GM12878 (cell line): ENCODE measurements around the gene CAMK2A. TPM values are rescaled to one million over a fixed set of nuclear protein-coding genes. Genes with fewer than 3 reads are reported as not detected.

Experiments used
- ATAC-seq: fragments of 200-7000 bp; cut with Tn5 transposase; 3 replicates; pipeline ENCODE4 v1.9.1; 2020; ENCODE audit warnings: mild to moderate bottlenecking, moderate library complexity
- BruUV-seq: library from RNA; stranded (reverse); fragments of 400-500 nt; replicated peaks from 2 replicates; lab custom pipeline; 2021; lab: Mats Ljungman, UMichigan
- CTCF ChIA-PET: fragments of 300-600 bp; sonication (Branson Sonifier 250); formaldehyde crosslinking; extraction: SDS; loops from one replicate; lab custom pipeline; 2021; ENCODE audit warnings: inconsistent platforms; lab: Yijun Ruan, JAX
- POLR2A ChIA-PET: fragments of 350-600 bp; formaldehyde crosslinking; extraction: SDS; loops from one replicate; lab custom pipeline; 2021; ENCODE audit warnings: inconsistent platforms; lab: Charles Lee
- RAD21 ChIA-PET: fragments of 300-600 bp; sonication (Branson Sonifier 250); formaldehyde crosslinking; loops from one replicate; lab custom pipeline; 2023; ENCODE audit warnings: antibody characterized with exemption; ENCODE audit not compliant: unreplicated experiment; lab: Charles Lee
- SMC1A ChIA-PET: fragments of 300-600 bp; sonication (Branson Sonifier 250); formaldehyde crosslinking; loops from one replicate; lab custom pipeline; 2023; ENCODE audit not compliant: unreplicated experiment, uncharacterized antibody; lab: Charles Lee
- DNase-seq: peaks from one replicate; pipeline ENCODE4 v3.0.0-alpha.2; 2011; ENCODE audit warnings: low read depth, low spot score
- FAIRE-seq: peaks from 3 replicates; lab custom pipeline; 2011; peaks lifted over from hg19 to GRCh38; lab: Jason Lieb, UNC
- H2AFZ ChIP-seq: 2 replicates; pipeline ENCODE4 v1.6.0; 2011; ENCODE audit warnings: low read depth, low read length, control low read depth; ENCODE audit not compliant: control insufficient read depth
- H3K27ac ChIP-seq: 2 replicates; pipeline ENCODE4 v1.5.1; 2011; ENCODE audit warnings: control low read depth; ENCODE audit not compliant: control insufficient read depth, insufficient read depth
- H3K27me3 ChIP-seq, 2 experiments: replicated peaks in 1 of 2; 2 replicates each; pipeline versions ENCODE4 v1.6.0 to v1.6.1; 2011; ENCODE audit warnings: low read length in 1 of 2; ENCODE audit not compliant: control insufficient read depth in 2 of 2, insufficient read depth in 2 of 2
- H3K36me3 ChIP-seq, 2 experiments: 2 replicates each; pipeline ENCODE4 v1.5.1; 2011; ENCODE audit warnings: low read length in 1 of 2; ENCODE audit not compliant: control insufficient read depth in 2 of 2, insufficient read depth in 2 of 2
- H3K4me1 ChIP-seq: 2 replicates; pipeline ENCODE4 v1.6.1; 2011; ENCODE audit warnings: mild to moderate bottlenecking, low read length, moderate library complexity, mixed read lengths; ENCODE audit not compliant: control insufficient read depth, insufficient read depth
- H3K4me2 ChIP-seq: 2 replicates; pipeline ENCODE4 v1.6.0; 2011; ENCODE audit warnings: control low read depth; ENCODE audit not compliant: control insufficient read depth, insufficient read depth
- H3K4me3 ChIP-seq: fragments of 200-600 bp; sonication (generic); 2 replicates; pipeline ENCODE4 v1.5.1; 2016
- H3K79me2 ChIP-seq: 2 replicates; pipeline ENCODE4 v1.6.0; 2011; ENCODE audit warnings: low read length; ENCODE audit not compliant: control insufficient read depth, insufficient read depth
- H3K9ac ChIP-seq: 2 replicates; pipeline ENCODE4 v1.8.0; 2011; ENCODE audit warnings: low read length, control low read depth, mixed read lengths; ENCODE audit not compliant: control insufficient read depth, insufficient read depth
- H3K9me3 ChIP-seq: replicated peaks from 3 replicates; pipeline ENCODE4 v1.5.1; 2011; ENCODE audit warnings: mild to moderate bottlenecking, low read length; ENCODE audit not compliant: control insufficient read depth, insufficient read depth
- H4K20me1 ChIP-seq: 2 replicates; pipeline ENCODE4 v1.6.0; 2011; ENCODE audit not compliant: control insufficient read depth, insufficient read depth
- HCFC1 ChIP-seq: fragments of 150-350 bp; IDR thresholded peaks from 2 replicates; pipeline ENCODE4 v1.6.1; 2014; ENCODE audit warnings: low read length
- IKZF1 ChIP-seq: fragments of 450-650 bp; conservative IDR thresholded peaks from 2 replicates; pipeline ENCODE4 v1.6.1; 2017; ENCODE audit warnings: antibody characterized with exemption, mild to moderate bottlenecking
- IRF5 ChIP-seq: fragments of 450-650 bp; IDR thresholded peaks from 2 replicates; pipeline ENCODE4 v1.6.1; 2017; ENCODE audit warnings: borderline replicate concordance
- KLF5 ChIP-seq: fragments of 450-650 bp; IDR thresholded peaks from 2 replicates; pipeline ENCODE4 v1.6.1; 2014; ENCODE audit warnings: mild to moderate bottlenecking; ENCODE audit not compliant: partially characterized antibody
- MLLT1 ChIP-seq: fragments of 450-650 bp; IDR thresholded peaks from 2 replicates; pipeline ENCODE4 v1.6.1; 2016; ENCODE audit warnings: mild to moderate bottlenecking
- RAD51 ChIP-seq: fragments of 450-650 bp; IDR thresholded peaks from 2 replicates; pipeline ENCODE4 v1.6.1; 2016; ENCODE audit warnings: moderate library complexity, mild to moderate bottlenecking, inconsistent platforms
- SREBF2 ChIP-seq: IDR thresholded peaks from 2 replicates; pipeline ENCODE4 v1.6.1; 2012; ENCODE audit warnings: mild to moderate bottlenecking, low read length
- SRF ChIP-seq, 2 experiments: IDR thresholded peaks; 2 replicates each; pipeline ENCODE4 v1.6.1; 2011; ENCODE audit warnings: low read depth in 2 of 2, low read length in 2 of 2, mild to moderate bottlenecking in 1 of 2, moderate library complexity in 1 of 2
- WRNIP1 ChIP-seq: IDR thresholded peaks from 2 replicates; pipeline ENCODE4 v1.6.1; 2011; ENCODE audit warnings: low read depth, low read length, improper control_type of control experiment, borderline replicate concordance
- YY1 ChIP-seq: IDR thresholded peaks from 2 replicates; pipeline ENCODE4 v1.6.1; 2011; ENCODE audit warnings: low read depth, mild to moderate bottlenecking, low read length
- ZNF384 ChIP-seq: IDR thresholded peaks from 2 replicates; pipeline ENCODE4 v1.6.1; 2012; ENCODE audit warnings: low read depth, mild to moderate bottlenecking, low read length, improper control_type of control experiment, borderline replicate concordance
- WGBS: methylation state at CpG from one replicate; pipeline ENCODE4 v1.1.6; 2016; ENCODE audit warnings: low lambda C conversion rate; ENCODE audit not compliant: insufficient replicate concordance, insufficient coverage; ENCODE audit errors: missing lambda C conversion rate; 5-methylcytosine and 5-hydroxymethylcytosine counted together
- in situ Hi-C: fragments of 300-500 bp; cut with MboI; formaldehyde crosslinking; loops from 9 replicates; pipeline ENCODE4 v1.14.3; 2018; ENCODE audit warnings: mixed read lengths
- intact Hi-C: fragments of 100-400 bp; cut with micrococcal nuclease; formaldehyde crosslinking; loops from one replicate; pipeline ENCODE4 v1.14.2; 2022; ENCODE audit not compliant: unreplicated experiment
- polyA plus RNA-seq, 11 experiments: library from polyadenylated mRNA; depleted of rRNA in 4 of 11; unstranded in 6 of 11; stranded (reverse) in 5 of 11; fragments of >200 nt; fragmentation: Nextera tagmentation in 4 of 11; fragmentation: Illumina TruSeq in 1 of 11; extraction: Ambion mirVana in 4 of 11; extraction: Trizol in 1 of 11; gene quantifications; 1 replicate in 1 of 11; 2 replicates in 10 of 11; pipeline versions ENCODE4 v1.2.1 to v1.2.3, GENCODE V29; 2011 to 2016; ENCODE audit warnings: inconsistent platforms in 2 of 11, missing spikeins in 2 of 11, low read depth in 1 of 11
- total RNA-seq, 4 experiments: library from RNA; depleted of rRNA in 3 of 4; stranded (reverse); fragments of >200 nt in 3 of 4; fragmentation: Illumina TruSeq in 1 of 4; extraction: Trizol in 1 of 4; gene quantifications; 2 replicates each; pipeline versions ENCODE4 v1.2.1 to v1.2.3, GENCODE V29; 2013 to 2021
- TF ChIP-seq, protein P1 (sequence below), 3 experiments: IDR thresholded peaks in 2 of 3; conservative IDR thresholded peaks in 1 of 3; 2 replicates each; pipeline ENCODE4 v1.5.1; 2011; ENCODE audit warnings: low read depth in 3 of 3, low read length in 3 of 3, mild to moderate bottlenecking in 3 of 3, control low read depth in 2 of 3, moderate library complexity in 2 of 3, inconsistent platforms in 1 of 3, mixed read lengths in 1 of 3; ENCODE audit not compliant: control insufficient read depth in 2 of 3, insufficient read depth in 1 of 3; ENCODE audit errors: extremely low read depth in 1 of 3

Gene CAMK2A
- total and polyA plus RNA-seq, 10 of the 15 experiments (the other 5 are each of a cell fraction or from before 2014, with no cell fraction given), result 0.11 TPM; not detected in 9

DNA sequence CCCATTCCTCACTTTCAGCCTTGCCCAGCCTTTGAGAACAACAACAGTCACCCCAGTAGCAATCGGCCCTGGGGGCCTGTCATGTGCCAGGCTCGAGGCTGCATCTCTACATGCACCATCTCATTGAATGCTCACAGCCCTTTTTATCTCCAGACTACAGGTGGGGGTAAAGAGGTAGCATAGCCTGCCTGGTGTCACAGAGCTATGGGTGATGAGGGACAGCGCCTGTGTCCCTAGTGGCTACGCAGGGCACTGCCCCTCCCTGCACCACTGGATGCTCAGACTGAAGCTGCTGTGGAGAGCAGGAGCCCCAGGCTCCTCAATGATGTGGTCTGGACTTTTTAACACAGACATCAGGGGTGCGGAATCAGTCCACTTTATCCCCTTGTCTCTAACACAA is 2.8 kb downstream of the CAMK2A start:
- Histone ChIP-seq H3K9me3 (no peaks in the 10 kb centered on the region), H4K20me1 (no peaks in the 10 kb centered on the region), H3K27me3 (peaks cover 2 to 4% of the 10 kb centered on the region in 2 experiments; a peak in 2 of 4 replicates), H3K4me3 (no peak overlapping the region), H3K36me3 (no peaks in the 10 kb centered on the region), H3K79me2 (no peaks in the 10 kb centered on the region), H3K27ac (no peak overlapping the region), H3K4me1 (no peaks in the 10 kb centered on the region), H3K4me2 (no peak overlapping the region), H2AFZ (no peak overlapping the region), H3K9ac (no peak overlapping the region)
- CTCF ChIA-PET, result no interaction called here
- 27% methylated on average over 5 of the region's 5 CpGs for WGBS
- FAIRE-seq (no peak), DNase-seq (no peak), ATAC-seq (peak; percentile 93)
- SMC1A ChIA-PET, result no interaction called here
- intact Hi-C loops (no loop called here), in situ Hi-C loops (no loop called here)
- TF ChIP-seq, protein P1, sequence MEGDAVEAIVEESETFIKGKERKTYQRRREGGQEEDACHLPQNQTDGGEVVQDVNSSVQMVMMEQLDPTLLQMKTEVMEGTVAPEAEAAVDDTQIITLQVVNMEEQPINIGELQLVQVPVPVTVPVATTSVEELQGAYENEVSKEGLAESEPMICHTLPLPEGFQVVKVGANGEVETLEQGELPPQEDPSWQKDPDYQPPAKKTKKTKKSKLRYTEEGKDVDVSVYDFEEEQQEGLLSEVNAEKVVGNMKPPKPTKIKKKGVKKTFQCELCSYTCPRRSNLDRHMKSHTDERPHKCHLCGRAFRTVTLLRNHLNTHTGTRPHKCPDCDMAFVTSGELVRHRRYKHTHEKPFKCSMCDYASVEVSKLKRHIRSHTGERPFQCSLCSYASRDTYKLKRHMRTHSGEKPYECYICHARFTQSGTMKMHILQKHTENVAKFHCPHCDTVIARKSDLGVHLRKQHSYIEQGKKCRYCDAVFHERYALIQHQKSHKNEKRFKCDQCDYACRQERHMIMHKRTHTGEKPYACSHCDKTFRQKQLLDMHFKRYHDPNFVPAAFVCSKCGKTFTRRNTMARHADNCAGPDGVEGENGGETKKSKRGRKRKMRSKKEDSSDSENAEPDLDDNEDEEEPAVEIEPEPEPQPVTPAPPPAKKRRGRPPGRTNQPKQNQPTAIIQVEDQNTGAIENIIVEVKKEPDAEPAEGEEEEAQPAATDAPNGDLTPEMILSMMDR (IDR thresholded peaks at IDR 0.05 in 2 of 3, conservative IDR thresholded peaks at IDR 0.05 in 1 of 3; ENCODE audit: control insufficient read depth in 2 of 3, extremely low read depth in 1 of 3, insufficient read depth in 1 of 3, low read depth in 3 of 3, low read length in 3 of 3), result peak; percentile 12 to 48 (median 35); a peak in 5 of 6 replicates
- no peak for TF ChIP-seq RAD51
- POLR2A ChIA-PET, result no interaction called here
- RAD21 ChIA-PET, result interaction anchor here (1.0 kb wide), 1 partner anchor 10 kb away, joined by 3 read pairs; no protein-coding TSS in a partner anchor
- BruUV-seq, result no TSS peak

- in situ Hi-C loops, result no loop called here
- ChIA-PET RAD21 (no interaction called here), POLR2A (no interaction called here), CTCF (no interaction called here), SMC1A (no interaction called here)
- intact Hi-C loops, result no loop called here
- no peak overlapping the region for H3K9ac ChIP-seq
- DNase-seq (no peak), FAIRE-seq (no peak), ATAC-seq (no peak)
- BruUV-seq, result no TSS peak
- H3K4me3 ChIP-seq, result no peak overlapping the region
- no peak overlapping the region for H3K4me2 ChIP-seq
- H4K20me1 ChIP-seq, result no peaks in the 10 kb centered on the region
- 45% methylated on average over 7 of the region's 7 CpGs for WGBS
- no peaks in the 10 kb centered on the region for H3K4me1 ChIP-seq
- no peak overlapping the region for H2AFZ ChIP-seq
- H3K27ac ChIP-seq, result no peak overlapping the region
- H3K36me3 ChIP-seq, result no peaks in the 10 kb centered on the region
- peaks cover 2 to 8% of the 10 kb centered on the region in 2 experiments; a peak in 3 of 4 replicates for H3K27me3 ChIP-seq
- H3K9me3 ChIP-seq, result no peaks in the 10 kb centered on the region
- H3K79me2 ChIP-seq, result no peaks in the 10 kb centered on the region
- TF ChIP-seq SRF (IDR thresholded peaks at IDR 0.05; ENCODE audit: low read depth in 2 of 2, low read length in 2 of 2) (no peak), ZNF384 (no peak), KLF5 (no peak), HCFC1 (no peak), YY1 (no peak), SREBF2 (no peak), MLLT1 (no peak), RAD51 (no peak), IKZF1 (no peak), IRF5 (no peak), WRNIP1 (no peak)
Measured at GRCh38 chr5:150285114-150285513, 4.5 kb downstream of the CAMK2A start.
